DOHH2 (cell line): Measurements from ENCODE around the gene CCDC66.

Experiments
- EZH2phosphoT487 ChIP-seq: fragments of 200-600 bp; sonication (generic); IDR thresholded peaks from 2 replicates; pipeline ENCODE4 v1.6.1; 2017; ENCODE audit warnings: borderline replicate concordance, mild to moderate bottlenecking, antibody characterized with exemption, low read length, moderate library complexity, mixed read lengths
- TF ChIP-seq, protein P1 (sequence below): fragments of 200-600 bp; sonication (generic); IDR thresholded peaks from one replicate; pipeline ENCODE4 v1.5.1; 2014; ENCODE audit warnings: antibody characterized with exemption, mild to moderate bottlenecking, low read depth, low read length; ENCODE audit not compliant: poor library complexity, severe bottlenecking

DNA sequence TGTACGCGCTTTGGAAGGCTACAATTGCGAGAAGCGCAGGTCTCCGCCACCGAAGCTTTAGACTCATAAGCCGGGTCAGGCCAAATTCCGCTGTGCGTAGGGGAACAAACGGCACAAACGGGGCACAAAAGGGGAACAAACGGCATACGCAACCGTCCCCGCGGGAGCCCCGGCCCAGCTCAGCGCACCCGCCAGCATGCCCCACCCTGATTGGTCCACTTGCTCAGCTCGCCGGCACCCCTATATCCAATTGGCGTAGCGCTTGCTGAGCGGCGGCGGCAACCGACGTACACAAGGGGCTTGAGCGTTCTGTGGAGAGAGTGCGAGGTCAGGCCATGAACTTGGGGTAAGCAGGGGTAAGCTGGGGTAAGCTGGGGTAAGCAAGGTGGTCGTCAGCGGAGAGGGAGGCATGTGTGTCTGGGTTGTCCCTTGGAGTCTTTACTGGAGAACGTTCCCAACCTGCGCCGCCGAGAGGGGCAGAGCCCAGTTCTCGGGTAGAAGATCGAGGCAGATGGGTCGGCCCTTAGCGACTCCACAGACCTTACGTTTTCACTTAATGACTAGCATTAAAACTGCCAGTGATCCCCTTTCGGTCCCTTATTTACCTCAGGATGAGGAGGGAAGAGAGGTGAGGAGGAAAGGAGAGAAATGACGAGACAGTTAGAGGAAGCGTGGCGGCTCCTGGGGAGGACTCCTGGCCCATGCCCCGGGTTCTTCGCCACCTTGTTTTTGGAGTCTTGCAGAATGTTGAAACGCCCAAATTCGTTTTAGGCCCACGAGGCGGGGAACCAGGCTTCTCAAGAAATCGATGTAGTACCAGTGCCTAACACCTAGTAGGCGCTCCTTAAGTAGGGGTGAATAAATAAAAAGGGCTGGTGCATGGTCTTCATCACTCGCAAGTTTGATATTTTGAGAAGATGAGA is at the start of gene CCDC66:
- TF ChIP-seq, protein P1, sequence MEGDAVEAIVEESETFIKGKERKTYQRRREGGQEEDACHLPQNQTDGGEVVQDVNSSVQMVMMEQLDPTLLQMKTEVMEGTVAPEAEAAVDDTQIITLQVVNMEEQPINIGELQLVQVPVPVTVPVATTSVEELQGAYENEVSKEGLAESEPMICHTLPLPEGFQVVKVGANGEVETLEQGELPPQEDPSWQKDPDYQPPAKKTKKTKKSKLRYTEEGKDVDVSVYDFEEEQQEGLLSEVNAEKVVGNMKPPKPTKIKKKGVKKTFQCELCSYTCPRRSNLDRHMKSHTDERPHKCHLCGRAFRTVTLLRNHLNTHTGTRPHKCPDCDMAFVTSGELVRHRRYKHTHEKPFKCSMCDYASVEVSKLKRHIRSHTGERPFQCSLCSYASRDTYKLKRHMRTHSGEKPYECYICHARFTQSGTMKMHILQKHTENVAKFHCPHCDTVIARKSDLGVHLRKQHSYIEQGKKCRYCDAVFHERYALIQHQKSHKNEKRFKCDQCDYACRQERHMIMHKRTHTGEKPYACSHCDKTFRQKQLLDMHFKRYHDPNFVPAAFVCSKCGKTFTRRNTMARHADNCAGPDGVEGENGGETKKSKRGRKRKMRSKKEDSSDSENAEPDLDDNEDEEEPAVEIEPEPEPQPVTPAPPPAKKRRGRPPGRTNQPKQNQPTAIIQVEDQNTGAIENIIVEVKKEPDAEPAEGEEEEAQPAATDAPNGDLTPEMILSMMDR = peak; percentile 74
- TF ChIP-seq EZH2phosphoT487 = no peak
